ENCODE results near the gene PCDH9. TPM values are rescaled to one million over a fixed set of nuclear protein-coding genes. Genes with fewer than 3 reads are reported as not detected.
A peak's percentile ranks its signal among the peaks of the same experiment; 100 is the strongest.

The PCDH9 gene
- total RNA-seq, 1 experiment from 2014 or later, result 0.03 TPM

DNA sequence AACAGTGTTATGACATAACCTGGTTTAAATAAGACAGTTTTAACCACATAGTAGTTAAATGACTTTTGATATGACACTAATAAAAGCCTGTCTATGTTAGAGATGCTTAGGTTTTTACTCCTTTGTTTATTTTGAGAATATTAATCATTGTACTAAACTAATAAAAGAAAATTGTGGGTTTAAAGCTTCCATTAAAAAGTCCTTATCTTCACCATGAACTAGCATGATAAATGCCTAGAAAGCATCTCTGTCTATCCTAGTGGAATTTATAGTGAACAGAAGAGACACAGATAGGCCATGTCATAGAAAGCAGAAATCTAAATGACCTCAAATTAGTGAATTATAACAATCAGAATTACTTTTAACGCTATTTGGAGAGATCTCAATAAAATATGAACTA, 255.2 kb downstream of the PCDH9 start:
- in situ Hi-C loops (cut with HindIII; ENCODE audit: low pct_unique_long_range_greater_than_20kb, low sequenced_read_pairs), result no loop called here
- DNase-seq (ENCODE audit: low read depth), result no peak

DNA sequence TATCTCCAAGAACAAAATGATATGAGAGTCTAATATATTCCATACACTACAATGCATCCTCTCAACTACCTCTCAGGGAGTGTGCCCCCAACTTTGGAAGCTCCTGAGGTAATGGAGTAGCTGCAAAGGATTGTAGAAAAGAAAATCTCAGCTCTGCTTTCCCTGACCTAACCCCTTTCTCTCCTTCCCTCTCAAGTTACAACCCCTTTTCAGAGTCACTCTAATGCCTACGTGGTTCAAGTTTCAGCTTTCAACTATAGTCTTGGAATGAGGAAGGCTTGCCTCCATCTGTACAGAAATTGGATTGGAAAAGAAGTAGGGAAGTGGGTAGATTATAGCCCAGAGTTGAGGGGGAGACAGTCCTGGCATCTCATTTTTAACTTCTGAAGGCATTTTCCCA, 256.0 kb downstream of the PCDH9 start:
- in situ Hi-C loops (cut with HindIII; ENCODE audit: low pct_unique_long_range_greater_than_20kb, low sequenced_read_pairs), result no loop called here
- DNase-seq (ENCODE audit: low read depth), result no peak

DNA sequence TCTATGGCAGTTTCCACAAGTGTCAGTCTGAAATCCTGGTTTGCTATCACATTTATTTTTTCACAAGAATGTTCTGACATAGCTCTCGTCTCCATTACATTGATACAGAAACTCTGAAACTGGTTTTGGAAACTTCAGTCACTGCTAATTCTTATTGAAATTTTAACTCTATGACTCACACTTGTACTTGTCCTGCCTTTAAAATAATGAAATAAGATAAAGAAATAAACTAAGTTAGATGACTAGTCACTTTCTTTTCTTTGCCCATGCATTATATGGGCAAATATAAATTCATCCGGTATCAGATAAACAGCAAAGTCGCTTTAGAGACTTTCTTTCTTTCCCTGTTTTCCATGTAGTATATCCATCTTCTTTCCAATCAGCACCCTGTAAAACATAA, 257.5 kb downstream of the PCDH9 start:
- no peak for DNase-seq (ENCODE audit: low read depth)
- in situ Hi-C loops (cut with HindIII; ENCODE audit: low pct_unique_long_range_greater_than_20kb, low sequenced_read_pairs), result no loop called here

DNA sequence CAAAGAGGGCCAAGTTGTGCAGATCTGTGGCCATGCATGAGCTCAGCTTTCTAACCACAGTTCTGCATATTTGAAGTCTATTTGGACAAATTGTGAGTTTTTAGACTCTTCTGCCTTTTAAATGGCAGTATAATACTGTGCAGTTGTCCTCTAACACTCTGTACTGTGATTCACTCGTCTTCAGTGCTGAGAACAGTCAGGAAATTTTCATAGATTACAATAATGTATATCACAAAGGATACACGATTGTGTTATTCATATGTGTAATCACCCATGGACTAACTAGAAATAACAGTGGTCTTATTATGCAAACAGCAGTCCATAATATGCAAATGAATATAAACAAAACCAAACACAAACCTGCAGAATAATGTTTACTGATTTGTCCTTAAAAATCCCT, 259.1 kb downstream of the PCDH9 start:
- in situ Hi-C loops (cut with HindIII; ENCODE audit: low pct_unique_long_range_greater_than_20kb, low sequenced_read_pairs), result no loop called here
- DNase-seq (ENCODE audit: low read depth), result no peak

DNA sequence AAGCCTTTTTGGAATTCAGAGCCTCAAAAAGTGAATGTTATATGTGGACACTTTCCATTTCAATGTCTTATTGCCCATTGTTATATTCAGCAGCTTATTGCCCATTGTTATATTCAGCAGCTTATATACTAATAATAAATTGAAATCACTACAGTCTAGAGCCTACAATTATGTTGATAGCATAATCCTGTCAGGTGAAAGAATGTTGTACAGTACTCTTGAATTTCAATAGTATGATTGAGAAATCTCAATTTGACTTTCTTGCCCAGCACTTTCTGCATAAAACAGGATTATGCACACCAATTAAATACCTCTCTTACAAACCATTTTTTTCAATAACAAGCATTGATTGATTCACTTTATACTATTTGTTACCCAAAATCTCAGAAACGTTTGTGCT, 260.8 kb downstream of the PCDH9 start:
- DNase-seq (ENCODE audit: low read depth), result no peak
- in situ Hi-C loops (cut with HindIII; ENCODE audit: low pct_unique_long_range_greater_than_20kb, low sequenced_read_pairs), result no loop called here

DNA sequence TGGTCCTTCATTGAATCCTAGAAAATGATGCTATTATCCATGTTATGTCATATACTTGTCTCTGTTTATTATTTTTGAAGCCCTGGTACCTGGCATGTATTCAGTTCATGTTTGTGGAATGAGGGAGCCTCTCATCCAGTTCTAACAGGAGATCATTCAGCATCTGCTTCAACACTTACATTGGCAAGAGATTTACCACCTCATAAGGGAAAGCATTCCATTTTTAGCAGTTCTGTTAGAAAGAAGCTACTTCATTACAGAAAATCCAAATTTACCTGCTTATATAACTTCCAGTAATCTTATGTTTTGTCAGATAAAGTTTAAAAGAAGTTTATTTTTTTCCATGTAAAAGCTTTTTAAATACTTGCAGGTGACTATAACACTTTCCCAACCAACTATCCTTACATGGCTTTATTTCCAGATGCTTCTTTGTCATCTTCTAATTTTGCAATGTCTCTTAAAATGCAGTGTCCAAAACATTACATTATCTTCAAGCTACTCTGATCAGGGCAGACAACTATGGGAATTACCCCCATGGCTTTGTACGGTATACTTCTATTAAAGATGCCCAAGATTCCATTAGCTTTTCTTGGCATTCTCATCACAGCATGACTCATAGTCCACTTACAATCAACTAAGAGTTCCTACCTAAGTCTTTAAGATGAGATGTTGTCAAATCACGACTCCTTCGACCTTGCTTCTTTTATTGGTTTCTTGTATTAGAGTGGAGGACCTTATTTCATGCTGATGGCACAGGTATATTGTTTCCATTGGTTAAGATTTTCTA, 262.1 kb downstream of the PCDH9 start:
- in situ Hi-C loops (cut with HindIII; ENCODE audit: low pct_unique_long_range_greater_than_20kb, low sequenced_read_pairs), result no loop called here
- no peak for DNase-seq (ENCODE audit: low read depth)

DNA sequence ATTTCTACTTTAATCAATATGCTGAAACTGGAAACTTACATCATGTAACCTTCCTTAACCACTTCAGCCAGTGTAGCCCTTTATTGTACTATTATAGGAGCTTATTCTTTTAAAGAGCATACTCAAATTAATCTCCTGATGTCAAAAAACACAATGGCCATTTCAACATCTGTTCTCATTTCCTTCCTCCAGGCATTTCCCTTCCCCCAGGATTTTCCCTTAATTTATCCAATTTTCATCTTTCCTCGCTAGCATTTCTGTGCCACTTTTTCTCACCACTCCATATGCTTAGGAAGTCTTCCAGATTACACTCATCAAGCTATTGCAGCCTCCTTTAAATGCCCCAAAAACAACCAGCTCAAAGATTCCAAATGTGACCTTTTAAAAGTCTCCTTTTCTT, 265.0 kb downstream of the PCDH9 start:
- DNase-seq (ENCODE audit: low read depth), result no peak
- in situ Hi-C loops (cut with HindIII; ENCODE audit: low pct_unique_long_range_greater_than_20kb, low sequenced_read_pairs), result no loop called here

DNA sequence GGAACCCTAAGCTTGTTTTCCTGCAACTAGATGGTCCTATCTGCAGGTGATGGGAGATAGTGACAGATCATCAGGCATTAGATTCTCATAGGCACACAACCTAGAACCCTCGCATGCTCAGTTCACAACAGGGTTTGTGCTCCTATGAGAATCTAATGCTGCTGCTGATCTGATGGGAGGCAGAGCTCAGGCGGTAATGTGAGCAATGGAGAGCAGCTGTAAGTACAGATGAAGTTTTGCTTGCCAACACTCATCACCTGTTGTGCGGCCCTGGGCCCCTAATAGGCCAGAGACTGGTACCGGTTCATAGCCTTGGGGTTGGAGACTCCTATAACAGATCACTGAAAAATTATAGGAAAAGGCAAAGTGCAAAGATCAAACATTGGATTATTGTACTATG, 267.2 kb downstream of the PCDH9 start:
- in situ Hi-C loops (cut with HindIII; ENCODE audit: low pct_unique_long_range_greater_than_20kb, low sequenced_read_pairs), result no loop called here
- DNase-seq (ENCODE audit: low read depth), result no peak

DNA sequence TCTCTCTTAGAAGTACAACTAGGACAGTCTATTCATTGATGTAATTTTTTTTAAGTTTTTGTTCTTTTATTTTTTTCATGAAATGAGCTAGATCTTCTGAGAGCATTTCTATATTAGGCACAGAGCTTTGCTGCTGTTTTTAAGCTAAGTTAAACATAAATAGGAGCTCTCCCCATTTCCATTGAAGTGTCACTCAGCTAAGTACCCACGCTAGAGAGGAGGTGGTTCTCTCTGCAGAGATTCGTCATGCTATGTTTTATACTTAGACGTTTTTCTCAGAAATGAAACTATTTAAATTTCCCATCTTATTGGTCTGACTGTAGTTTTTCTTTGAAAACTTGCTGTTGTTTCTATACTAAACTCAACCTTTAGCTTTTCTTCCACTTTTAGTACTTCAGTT, 271.5 kb downstream of the PCDH9 start:
- DNase-seq (ENCODE audit: low read depth), result no peak
- in situ Hi-C loops (cut with HindIII; ENCODE audit: low pct_unique_long_range_greater_than_20kb, low sequenced_read_pairs), result no loop called here

DNA sequence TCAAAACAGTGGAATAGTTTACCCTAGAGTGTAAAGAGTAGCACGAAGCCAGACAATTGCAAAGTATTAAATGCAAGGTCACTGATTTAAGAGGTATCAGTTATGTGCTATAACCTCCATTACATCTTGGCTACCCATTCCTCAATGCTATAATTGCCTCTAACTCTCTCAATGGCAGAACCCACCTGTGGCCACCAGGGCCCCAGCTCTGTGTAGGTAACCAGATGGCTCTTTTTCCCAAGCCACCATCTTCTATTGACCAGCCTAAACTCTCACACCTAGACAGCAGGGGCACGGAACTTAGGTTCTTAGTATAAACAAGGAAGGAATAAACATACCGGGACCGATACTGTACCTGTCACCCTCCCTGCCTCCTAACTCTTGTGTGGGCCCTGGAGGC, 277.6 kb downstream of the PCDH9 start:
- no peak for DNase-seq (ENCODE audit: low read depth)
- in situ Hi-C loops (cut with HindIII; ENCODE audit: low pct_unique_long_range_greater_than_20kb, low sequenced_read_pairs), result no loop called here

DNA sequence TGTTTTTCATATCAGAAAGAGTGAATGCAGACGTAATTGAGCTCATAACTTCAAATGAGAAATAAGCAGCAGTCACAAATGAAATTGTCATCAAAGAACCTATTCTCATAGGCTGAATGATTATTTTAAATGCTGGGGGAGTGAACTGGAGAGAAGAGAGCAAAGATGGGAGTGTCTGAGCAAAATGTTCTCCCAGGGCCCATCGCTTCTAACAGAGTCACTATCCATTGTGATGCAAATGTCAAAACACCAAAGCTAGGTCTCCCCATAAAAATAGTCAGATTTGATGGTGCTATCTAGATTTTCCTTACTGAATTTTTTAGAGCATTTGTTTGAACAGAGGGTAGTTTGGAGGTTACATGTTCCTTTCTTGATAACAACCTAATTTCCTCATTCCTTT, 278.7 kb downstream of the PCDH9 start:
- DNase-seq (ENCODE audit: low read depth), result no peak
- in situ Hi-C loops (cut with HindIII; ENCODE audit: low pct_unique_long_range_greater_than_20kb, low sequenced_read_pairs), result no loop called here

DNA sequence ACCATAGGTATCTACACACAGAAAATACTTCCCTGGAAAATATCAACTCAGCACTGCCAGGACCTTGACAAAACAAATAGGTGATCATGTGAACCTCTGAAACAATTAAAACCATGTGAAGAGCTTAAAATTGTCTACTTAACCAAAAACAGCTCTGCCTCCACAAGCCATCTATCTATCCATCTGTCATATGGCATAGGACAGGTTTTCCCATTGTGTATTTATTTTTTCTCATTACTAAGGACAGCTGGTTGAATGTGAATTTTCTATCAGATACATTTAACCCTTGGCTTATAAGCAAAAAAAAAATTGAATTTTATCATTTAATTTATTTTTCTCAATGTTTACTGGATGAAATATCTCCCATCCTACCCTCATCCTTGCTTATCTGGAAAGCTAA, 279.5 kb downstream of the PCDH9 start:
- in situ Hi-C loops (cut with HindIII; ENCODE audit: low pct_unique_long_range_greater_than_20kb, low sequenced_read_pairs), result no loop called here

DNA sequence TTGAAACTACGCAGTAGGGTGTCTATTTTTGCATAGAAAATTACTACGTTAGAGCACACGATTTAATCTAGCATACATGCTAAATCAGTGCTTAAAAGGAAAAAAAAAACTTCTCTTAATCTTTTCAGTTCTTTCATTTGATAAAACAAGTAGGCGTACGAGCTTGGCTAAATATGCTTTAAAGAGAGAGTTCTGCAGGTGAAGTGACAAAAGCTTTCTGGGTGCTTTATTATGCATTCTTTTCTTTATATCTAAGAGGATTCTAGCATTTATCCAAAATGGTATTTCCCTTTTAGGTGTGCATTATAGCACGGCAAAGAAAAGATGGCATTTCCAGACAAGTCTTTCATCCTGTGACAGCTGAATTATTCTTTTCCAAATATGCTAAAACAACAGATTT, 281.2 kb downstream of the PCDH9 start:
- in situ Hi-C loops (cut with HindIII; ENCODE audit: low pct_unique_long_range_greater_than_20kb, low sequenced_read_pairs), result no loop called here
- DNase-seq (ENCODE audit: low read depth), result no peak

More for the DNA sequence above, 279.5 kb downstream of the PCDH9 start:
- no peak for DNase-seq (ENCODE audit: low read depth)

DNA sequence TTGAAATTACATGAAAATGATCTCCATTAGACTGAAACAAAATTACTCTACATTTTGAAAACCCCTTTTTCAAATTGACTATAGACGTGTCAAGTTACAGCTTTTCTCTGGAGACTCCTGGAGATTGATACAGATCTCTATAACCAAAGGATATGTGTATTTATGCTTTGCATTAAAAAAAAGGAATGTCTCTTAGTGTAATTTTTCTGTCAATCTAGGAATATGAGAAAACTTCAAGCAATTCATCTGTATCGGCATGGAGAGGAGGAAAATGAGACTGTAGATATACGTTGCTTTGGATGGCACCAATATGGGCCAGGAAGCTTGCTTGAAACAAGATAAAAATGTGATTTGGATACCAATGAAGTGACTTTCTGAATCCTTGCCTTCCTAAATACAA, 286.6 kb downstream of the PCDH9 start:
- in situ Hi-C loops (cut with HindIII; ENCODE audit: low pct_unique_long_range_greater_than_20kb, low sequenced_read_pairs), result no loop called here
- no peak for DNase-seq (ENCODE audit: low read depth)

DNA sequence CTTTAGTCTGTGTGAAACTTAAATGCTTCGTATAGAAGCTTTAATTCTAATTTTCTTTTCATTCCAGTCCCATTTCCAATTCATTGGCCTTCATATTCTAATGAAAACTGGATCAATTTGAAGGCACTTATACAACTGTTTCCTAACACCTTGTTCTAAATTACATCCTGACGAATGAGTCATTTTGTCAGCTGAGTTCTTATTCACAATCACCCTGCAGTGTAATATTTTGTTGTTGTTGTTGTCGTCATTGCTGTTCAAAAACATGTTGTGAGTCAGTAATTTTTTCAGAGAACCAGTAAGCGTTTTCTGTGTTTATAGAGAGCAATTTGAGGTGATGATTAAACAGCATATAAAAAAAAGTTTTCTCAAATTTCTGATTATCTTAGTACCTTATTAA, 290.0 kb downstream of the PCDH9 start:
- in situ Hi-C loops (cut with HindIII; ENCODE audit: low pct_unique_long_range_greater_than_20kb, low sequenced_read_pairs), result no loop called here
- DNase-seq (ENCODE audit: low read depth), result no peak

DNA sequence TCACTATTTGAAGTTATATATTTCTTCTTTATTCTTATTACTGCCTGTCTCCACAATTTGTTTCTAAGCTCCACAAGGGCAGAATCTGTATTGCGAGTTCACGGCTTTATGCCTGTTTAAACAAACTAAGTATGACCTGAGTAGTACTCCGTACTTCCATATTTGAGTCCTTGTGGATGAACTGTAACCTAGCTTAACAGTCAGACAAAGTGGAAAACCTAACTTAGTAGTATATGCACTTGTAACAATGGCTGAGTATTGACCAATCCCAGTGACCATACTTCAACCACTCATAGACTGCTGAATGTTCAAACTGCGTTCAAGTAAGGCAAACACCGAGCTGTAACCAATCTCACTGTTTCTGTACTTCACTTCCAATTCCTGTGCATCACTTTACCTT, 292.7 kb downstream of the PCDH9 start:
- in situ Hi-C loops (cut with HindIII; ENCODE audit: low pct_unique_long_range_greater_than_20kb, low sequenced_read_pairs), result no loop called here
- no peak for DNase-seq (ENCODE audit: low read depth)

DNA sequence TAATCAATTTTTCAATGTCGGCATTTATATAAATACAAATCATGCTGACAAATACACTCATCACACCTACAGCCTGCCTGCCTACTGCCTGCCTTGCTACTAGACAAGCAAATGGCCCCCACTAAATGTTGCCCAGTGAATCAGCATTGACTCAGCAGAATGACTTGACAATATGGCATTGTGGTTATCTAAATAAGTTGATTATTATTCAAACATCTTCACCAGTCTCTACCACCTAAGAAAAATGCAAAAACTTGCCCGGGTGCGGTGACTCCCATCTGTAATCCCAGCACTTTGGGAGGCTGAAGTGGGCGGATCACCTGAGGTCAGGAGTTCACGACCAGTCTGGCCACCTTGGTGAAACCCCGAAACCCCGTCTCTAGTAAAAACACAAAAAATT, 296.1 kb downstream of the PCDH9 start:
- in situ Hi-C loops (cut with HindIII; ENCODE audit: low pct_unique_long_range_greater_than_20kb, low sequenced_read_pairs), result no loop called here
- peak; percentile 74 for DNase-seq (ENCODE audit: low read depth)

DNA sequence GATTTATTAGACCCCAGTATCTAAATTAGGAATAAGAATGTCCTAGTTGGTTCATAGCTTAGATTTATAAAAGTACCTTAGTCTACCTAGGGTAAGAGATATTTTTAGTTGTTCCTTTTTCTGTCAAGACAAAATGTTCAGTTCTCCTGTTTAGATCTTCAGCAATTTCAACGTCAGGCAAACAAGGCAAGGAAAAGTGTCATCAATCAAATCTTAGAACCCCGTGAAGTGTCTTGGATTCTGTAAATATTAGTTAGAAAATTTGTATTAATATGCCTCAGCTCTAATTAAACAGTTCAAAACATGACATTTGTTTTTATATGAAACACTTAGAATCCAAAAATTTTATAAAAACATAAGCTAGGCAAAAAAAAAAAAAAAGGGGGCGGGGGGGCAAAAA, 296.6 kb downstream of the PCDH9 start:
- no peak for DNase-seq (ENCODE audit: low read depth)

DNA sequence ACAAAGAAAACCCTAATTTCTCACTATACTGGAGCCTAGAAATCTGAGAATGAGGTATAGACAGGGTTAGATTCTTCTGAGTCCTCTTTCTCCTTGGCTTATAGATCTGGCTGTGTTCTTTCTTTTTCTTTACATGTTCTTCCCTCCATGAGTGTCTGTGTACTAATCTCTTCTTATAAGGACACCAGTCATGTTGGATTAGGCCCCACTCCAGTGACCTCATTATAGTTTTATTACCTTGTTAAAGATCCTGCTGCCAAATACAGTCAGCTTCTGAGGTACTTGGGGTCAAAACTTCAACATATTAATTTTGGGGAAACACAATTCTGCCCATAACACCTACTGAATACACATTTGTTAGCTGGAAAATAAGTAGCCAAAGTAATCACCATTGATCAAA, 302.6 kb downstream of the PCDH9 start:
- in situ Hi-C loops (cut with HindIII; ENCODE audit: low pct_unique_long_range_greater_than_20kb, low sequenced_read_pairs), result no loop called here
- DNase-seq (ENCODE audit: low read depth), result no peak

More for the DNA sequence above, 296.6 kb downstream of the PCDH9 start:
- in situ Hi-C loops (cut with HindIII; ENCODE audit: low pct_unique_long_range_greater_than_20kb, low sequenced_read_pairs), result no loop called here

DNA sequence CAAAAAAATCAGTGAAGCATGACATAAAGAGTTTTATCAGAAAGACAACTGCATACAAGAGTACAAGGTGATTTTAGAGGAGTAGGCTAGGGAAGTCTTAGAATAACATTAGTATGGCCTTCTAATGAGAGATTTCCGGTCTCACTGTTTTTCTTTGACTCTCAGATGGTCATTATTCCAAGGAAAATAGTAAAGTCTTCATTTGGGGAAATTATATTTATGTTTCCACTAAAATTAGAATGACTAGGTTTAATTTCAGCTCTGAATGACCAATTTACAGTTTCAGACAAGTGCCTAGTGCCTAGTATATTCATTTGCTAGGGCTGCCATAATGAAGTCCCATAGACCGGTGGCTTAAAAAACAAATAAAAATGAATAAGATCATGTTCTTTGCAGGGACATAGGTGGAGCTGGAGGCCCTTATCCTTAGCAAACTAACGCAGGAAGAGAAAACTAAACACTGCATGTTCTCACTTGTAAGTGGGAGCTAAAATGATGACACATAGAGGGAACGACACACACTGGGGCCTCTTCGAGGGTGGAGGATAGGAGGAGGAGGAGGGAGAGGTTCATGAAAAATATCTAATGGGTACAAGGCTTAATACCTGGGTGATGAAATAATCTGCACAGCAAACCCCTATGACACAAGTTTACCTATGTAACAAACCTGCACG, 303.1 kb downstream of the PCDH9 start:
- in situ Hi-C loops (cut with HindIII; ENCODE audit: low pct_unique_long_range_greater_than_20kb, low sequenced_read_pairs), result no loop called here
- no peak for DNase-seq (ENCODE audit: low read depth)
